GM21786 (cell line): ENCODE measurements around the gene WNT3A.

Experiments
- ATAC-seq: cut with Tn5 transposase; IDR thresholded peaks from one replicate; pipeline ENCODE4 v1.9.1; 2021; ENCODE audit not compliant: unreplicated experiment

The WNT3A gene

DNA sequence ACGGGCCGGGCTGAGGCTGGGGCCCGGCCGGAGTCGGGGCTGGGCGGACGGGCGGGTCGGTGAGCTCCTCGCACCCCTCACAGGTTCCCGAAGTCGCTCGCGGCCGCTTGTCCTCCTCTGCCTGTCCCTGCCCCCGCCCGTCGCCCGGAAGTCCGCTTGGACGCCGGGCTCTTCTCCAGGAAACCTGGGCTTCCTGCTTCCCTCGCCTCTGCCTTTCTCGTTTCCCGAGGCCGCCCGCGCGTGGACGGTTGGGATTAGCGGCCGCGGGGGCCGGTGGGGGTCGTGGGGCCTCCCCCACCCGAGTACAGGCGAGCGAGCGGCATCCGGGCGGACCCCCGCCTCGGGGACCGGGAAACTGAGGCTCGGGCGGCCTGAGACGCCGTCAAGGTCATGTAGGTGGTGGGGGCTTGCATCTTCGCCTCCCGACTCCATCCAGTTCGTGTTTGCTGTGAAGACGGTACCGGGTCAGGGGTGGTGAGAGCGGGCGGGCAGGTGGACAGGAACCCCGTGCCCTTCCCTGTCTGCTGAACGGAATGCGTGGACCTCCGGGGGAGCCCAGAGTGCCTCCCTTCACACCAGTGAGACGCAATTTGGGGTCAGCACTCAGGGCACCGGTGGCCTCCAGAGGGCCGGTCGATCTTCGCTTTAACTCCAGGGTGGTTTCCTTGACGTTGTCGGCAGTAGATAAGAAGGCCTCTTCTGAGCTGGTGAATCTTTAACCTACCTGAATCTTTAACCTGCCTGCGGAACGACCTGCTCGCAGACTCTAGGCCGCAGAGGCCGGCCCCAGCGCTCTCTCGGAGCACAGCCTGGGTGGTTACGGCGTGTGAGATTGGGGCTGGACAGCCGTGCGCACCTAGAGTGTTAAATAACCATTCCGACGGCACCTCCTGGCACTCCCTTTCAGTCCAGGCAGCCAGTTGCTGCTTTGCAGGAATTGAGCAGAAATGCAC, 76.4 kb downstream of the WNT3A start:
- peak; percentile 10 for ATAC-seq

DNA sequence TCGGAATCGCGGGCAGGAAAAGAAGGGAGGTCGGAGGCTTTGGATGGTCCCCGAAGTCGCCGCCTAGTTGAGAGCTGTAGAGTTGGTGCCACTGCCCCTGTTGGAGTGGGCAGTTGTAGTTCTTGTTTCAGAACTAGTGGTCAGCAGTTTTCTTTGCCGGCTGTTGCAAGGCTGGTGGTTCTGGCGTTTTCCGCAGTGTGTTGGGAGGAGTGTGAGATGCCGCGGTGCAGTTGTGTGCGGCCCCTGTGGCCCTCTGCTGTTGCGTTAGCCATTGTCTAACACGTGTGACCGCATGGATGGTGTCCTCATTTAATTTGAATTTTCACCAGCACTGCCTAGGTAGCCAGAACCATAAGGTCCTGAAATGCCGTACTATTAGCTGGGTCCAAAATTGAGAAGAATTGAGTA, 77.1 kb downstream of the WNT3A start:
- ATAC-seq: no peak

DNA sequence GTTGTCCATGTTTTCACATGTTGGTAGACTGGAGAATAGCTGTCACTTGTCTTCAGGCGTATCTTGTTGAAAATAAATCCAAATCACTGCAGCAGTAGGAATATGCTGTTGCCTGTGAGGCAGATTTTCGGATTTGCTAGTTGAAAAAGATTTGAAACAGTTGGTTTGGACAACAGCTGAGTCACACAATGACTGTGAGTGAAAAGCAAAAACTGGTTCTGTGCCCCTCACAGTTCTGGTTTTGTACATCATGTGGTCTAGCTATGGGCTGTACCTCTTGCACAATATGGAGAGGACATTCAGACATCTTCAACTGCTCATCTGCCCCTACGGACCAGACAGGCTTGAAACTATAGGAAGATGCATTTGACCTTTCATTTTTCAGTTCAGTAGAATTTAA, 77.5 kb downstream of the WNT3A start:
- ATAC-seq: no peak

DNA sequence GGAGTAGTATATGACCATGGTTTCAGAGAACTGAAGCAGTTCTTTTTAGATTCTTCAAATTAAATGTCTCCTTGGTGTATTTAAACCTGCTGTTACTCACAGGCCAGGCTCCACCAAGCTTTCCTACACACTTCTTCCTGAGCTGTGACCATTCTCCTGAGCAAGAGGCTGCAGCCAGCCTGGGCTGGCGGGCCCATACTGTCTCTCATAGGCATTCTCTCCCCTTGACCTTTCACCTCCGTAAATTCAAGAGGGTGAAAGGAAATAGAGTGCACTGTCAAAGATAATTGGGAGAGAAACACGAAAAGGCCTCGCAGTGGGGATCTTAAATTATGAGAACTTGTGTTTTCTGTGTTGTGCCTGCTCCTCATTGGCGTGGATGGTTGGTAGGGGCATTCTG, 78.0 kb downstream of the WNT3A start:
- no peak for ATAC-seq

DNA sequence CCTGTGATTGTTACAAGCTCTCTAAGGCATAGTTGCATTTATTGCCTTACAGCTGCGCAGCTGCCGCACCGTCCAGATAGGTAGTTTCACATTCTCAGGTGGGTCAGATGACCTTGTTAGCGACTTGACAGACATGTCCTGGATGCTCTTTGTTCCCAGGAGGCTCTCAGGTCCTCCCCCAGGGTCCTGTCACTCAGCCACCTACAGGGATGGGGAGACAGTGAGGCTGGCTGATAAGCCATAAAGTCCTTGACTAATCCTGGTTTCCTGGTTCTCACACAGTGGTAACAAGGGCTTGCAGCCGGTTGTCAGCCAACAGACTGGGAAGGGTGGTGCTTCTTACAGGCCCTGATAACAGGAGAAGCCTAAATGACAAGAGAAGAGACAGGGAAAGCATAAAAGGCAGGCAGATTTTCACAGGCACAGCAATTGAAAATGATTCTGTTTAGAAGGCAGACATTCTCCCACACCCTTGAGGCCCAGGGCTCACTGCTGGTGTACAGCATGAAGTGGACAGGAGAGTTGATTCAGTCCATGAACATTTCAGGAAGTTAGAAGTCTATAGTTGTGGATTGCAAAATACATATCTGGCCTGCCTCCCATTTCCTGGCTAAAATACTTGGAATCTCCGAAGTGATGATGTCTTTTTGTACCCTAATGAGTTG, 78.6 kb downstream of the WNT3A start:
- ATAC-seq: no peak

DNA sequence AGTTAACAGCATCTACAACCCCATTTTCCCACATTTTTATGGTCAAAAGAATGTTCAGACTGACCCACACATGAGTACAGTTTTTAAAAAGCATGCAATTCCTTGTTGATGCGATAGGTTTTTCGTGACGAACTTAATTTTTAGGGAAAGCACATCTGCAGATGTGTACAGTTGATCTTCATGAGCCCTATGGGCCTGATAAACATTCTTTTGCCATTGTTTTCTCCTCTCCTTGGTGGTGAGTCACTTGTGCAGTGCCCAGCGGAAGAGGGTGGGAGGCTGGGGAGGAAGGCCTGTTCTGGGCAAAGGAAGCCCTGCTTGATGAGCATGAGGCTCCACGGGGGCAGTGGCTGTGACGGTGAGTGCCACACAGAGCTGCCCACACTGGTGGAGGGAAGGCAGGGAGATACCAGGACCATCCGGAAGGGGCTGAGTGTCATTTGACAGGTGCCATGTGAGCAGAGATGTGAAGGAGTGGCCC, 81.0 kb downstream of the WNT3A start:
- ATAC-seq: no peak

DNA sequence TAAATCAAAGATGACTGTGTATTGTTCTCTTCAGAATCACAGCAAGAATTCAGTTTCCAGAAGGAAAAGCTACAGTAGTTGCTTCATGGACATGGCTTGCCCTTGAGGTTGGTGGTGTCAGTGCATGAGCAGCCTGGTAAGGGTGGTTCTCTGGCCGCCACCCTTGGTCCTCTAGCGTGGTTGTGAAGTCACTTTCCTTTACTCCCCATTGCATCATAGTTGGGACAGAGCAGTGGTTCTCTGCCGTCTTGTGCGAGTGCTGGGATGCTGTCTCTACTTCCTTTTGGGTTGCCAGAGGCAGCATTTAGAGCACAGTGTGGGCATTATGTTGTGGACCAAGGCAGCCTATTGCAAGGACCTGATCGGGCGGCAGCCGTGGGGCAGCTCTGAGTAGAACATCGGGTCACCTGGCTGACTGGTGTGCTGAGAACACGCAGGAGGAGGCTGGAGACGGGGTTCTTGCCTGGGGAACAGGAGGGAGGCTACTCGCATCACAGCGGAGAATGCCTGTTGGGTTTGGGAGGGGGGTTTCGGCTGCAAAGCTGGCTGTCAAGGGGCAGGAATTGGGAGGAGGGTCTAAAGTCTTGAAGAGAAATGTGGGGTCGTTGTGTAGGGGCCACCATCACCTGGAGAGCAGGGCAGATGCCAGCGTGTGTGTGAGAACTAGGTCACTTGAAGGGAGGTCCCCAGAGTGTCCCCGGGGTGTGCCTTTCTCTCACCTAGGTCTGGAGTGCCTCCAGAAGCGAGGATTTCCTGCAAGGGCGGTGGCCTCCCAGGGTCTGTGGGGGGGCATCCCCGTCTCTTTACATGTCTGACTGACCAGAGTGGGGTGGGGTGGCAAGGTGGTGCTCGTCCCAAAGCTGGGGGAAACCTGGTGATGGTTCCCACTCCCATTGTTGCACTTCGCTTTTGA, 82.0 kb downstream of the WNT3A start:
- ATAC-seq: no peak

DNA sequence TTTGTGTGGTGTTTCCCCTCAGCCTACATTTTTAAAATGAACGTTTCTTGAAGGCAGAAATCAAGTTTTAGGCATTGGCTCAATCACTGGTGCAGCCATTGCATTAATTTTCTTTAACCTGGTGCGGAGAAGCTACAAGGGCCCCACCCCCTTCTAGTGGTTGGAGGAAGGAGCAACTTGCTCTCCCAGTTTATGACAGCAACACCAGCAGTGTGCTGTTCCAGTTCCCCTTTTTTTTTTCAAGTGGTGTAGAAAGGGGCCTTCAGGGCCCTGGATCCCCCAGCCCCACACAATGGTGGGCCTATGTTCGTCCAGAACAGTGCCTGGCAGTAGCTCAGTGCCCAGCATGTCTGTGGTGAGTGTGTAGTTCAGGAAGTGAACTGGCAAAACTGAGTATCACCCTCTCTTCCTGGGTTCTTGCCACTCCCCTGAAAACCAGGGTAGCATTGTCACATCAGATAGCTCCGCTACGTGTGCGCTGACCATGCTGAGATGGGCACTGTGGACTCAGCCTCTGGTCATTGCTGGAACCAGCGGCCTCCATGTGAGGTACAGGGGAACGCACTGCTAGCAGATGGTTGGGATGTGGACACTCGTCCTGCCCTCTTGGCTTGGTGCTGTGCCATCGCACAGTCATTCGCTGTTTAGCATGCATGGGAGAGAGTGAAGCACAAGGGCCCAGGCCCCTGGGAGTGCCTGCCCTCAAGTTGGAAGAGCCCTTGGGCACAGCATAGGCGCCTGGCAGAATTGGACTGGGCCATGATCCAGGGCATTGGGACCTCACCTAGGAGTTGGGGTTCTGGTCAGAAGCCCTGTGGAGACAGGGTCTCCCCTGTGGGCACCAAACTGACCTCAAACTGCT, 83.0 kb downstream of the WNT3A start:
- ATAC-seq: peak; percentile 40

DNA sequence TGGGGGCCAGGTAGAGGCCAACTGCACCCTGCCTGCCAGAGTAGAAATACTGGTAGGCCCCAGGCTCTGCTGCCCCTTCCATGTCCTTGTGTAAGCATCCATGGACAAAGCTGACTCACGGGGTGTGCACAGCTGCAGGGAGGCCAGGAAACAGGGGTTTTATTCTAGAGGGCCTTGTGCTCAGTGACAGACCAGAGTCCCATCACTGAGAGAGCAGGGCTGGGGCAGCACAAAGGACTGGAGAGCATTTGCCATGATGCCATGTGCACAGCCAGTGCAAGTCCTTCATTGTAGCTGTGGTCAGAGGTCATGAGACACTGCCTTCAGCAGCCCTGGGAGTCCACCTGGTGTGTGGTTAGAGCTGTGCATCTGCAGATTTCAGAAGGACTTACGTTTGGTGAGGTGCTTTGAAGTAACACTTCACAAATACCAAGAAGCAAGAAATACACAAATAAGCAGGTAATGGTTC, 83.8 kb downstream of the WNT3A start:
- no peak for ATAC-seq

DNA sequence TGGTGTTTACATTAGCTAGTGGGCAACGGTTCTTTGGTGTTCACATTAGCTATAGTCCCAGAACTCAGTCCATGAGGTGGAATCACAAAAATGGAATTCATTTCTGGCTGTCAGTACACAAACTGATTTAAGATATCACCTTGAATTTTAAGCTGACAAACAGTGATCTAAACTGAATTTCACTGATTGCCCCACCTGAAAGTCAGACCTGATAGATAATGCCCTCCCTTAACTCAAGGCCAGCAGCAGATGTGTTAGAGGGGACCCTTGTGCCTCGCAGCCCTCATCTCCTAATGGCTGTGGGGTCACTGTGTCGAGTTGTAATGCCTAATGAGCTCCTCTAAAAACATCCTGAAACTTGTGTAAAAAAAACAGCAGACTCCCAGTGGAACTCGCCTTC, 84.3 kb downstream of the WNT3A start:
- ATAC-seq: no peak

DNA sequence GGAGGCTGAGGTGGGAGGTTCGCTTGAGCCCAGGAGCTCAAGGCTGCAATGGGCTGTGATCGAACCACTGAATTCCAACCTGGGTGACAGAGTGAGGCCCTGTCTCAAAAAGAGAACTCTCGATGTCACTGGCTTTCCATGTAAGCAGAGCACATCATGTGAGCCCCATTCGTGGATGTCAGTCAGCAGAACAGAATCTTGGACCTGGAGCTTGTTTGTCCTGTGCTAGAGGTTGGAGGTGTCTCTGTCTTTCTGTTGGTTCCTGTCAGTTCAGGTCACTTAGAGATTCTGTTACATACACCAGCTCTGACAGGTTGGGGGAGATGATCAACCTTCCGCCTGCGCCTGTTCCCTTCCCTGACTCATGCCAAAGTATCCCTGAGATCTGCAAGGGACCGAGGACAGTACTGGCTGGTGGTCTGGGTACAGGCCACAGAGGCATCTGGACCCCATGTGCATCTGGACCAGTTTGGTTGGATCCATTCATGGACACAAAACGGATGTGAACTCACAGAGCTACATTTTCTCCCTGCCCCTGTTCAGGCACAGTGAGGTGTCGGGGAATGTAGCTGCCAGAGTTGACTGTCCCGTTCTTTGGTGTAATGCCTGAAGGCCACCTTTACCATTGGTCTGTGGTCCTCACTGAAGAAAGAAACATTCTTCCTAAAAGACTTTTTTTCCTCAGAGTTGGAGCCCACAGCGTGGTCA, 85.7 kb downstream of the WNT3A start:
- ATAC-seq: no peak

DNA sequence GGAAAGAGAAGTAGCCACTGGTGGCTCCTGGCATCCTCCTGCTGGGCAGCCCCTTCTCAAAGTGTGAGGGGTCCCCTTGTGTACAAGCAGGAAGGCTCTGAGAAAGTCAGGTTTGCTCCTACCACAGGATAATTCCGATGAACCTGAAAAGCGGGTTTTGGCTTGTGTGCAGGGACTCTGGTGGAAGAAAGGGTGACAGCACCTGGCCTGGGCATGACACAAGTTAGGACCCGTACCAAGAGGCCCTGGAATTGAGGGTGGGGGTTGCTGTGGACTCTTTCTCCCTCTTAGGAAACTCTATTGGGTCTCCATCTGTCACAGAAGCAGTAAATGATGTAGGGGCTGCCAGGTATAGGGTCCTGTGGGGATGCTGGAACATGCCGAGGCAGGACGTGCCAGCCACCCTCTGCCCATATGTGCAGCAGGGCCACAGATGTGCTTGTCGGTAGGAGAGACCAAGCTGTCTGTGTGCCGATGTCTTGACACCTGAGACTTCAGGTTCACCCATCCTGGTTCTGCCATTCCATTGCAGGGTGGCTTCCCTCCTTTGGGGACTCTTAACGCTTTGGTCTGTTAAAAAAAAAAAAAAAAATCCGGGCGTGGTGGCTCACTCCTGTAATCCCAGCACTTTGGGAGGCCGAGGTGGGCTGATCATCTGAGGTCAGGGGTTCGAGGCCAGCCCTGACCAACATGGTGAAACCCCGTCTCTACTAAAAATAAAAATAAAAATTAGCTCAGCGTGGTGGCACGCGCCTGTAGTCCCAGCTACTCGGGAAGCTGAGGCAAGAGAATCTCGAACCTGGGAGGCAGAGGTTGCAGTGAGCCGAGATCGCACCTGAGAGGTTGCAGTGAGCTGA, 86.5 kb downstream of the WNT3A start:
- ATAC-seq: no peak

DNA sequence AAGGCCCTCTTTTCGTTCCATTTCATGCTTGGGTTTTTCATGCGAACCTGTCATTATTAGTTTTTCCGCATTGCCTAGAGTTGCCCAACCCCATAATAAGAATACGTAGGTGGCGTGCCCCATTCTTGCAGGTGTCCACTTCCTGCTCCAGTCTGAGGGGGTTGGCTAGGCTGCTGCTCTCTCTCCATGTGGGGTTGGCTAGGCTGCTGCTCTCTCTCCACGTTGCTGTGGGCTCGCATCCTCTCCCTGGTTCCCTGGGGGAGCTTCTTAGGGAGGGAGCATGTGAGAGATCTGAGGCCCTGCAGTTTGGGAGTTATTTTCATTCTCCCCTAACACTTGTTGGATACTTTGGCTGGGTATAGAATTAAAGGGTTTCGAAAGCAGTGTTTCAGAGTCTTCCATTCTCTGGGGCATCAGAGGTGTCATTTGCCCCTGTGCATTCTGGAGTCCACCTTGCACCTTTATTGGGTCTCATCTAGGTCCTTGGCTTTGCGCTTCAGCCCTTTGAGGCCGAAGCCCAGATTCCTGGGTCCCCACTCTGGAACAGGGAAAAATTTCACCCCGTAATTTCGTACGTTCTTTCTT, 87.7 kb downstream of the WNT3A start:
- ATAC-seq: no peak

DNA sequence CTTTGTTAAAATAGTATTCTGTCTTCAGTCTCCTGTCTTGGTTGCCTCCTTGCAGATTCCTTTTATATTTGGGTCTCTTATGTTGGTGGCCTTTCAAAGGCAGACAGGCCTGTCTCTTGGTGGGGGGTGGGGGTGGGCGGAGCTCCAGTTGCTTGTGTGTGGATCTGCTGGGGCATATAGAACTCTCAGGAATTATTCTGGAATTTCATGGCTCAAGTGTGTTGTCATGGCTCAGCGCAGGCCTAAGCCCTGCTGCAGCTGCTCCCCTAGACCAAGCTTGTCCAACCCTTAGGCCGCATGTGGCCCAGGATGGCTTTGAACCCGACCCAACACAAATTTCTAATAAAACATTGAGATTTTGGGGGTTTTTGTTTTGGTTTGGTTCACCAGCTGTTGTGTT, 88.4 kb downstream of the WNT3A start:
- no peak for ATAC-seq

DNA sequence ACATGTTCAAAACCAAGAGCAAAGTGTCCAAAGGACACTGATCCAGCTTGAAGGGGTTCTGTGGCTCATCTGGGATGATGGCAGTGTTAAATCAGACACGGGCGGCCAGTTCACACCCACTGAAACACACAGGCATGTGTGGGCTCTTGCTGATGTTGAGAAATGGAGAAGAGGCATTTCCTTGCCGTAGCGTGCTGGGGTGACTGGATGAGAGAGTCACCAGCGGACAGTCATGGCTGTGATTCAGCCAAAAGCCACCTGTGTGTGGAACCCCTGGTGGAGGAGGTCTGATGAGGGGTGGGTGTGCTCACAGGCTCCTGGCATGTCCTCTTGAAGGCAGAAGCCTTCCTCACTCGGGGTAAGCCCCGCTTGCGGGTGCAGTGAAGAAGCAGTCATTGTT, 89.1 kb downstream of the WNT3A start:
- ATAC-seq: no peak

DNA sequence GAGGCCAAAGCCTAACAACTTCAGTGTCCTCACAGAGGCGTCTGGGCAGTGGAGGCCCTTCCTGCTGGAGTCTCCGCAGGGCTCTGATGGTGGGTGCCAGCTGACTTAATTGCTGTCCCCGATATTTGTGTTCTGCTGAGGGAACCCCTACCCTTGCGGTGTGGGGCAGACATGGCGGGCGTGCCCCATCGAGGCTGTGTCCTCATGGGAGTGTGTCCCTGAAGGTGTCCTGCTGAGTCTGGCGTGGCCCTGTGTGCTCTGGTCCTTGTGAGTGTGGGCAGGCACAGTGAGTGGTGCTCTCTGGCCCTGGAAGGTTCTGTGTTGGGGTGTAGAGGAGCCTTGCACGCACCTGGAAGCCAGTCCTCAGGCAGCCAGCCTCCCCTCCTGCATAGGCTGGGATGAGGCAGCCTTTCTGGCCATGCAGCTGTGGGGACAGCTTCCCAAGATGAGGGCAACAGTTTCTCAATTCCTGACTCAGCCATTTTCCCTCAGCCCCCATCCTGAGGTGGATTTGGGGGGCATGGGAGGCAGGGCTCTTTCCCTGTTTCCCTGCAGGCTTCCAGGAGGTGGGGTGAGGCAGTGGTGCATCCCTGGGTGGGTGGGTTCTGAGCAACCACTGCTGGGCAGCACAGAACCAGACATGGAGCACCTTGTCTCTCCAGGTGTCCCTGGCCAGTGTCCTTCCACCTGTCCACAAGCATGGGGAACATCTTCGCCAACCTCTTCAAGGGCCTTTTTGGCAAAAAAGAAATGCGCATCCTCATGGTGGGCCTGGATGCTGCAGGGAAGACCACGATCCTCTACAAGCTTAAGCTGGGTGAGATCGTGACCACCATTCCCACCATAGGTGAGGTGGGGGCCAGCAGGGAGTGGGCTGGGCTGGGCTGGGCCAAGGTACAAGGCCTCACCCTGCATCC, 89.9 kb downstream of the WNT3A start:
- no peak for ATAC-seq
